GM18499 (cell line): ENCODE data around the gene CPSF2.
"Not testable (repeated sequence)": the region's sequence is repeated elsewhere in the genome, so short reads cannot be mapped to it uniquely, and the experiment has no call there.

Experiments
- ATAC-seq: cut with Tn5 transposase; IDR thresholded peaks from one replicate; pipeline ENCODE4 v1.9.1; 2021; ENCODE audit warnings: moderate number of reproducible peaks; ENCODE audit not compliant: insufficient read depth, unreplicated experiment

CPSF2 gene

DNA sequence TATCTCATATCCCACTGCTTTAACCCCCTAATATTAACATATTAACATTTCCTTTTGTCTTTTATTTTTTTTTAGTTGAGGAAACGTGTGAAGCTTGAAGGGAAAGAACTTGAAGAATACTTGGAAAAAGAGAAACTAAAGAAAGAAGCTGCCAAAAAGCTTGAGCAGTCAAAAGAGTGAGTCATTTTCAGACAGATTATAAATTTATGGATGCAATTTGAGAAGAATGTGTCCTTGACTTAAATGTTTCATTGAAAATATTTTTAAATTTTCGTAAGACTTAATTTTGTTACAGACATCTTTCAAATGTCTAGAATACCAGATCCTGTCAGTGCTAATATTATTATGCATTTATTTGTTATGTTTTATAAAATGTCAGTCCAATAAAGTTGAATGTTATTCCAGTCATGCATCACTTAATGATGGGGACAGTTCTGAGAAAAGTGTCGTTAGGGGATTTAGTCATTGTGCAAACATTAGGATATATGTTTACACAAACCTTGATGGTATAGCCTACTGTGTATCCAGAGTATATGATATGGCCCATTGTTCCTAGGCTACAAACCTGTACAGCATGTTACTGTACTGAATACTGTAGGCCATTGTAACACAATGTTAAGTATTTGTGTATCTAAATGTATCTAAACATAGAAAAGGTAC, 32.6 kb downstream of the CPSF2 start:
- ATAC-seq = no peak

DNA sequence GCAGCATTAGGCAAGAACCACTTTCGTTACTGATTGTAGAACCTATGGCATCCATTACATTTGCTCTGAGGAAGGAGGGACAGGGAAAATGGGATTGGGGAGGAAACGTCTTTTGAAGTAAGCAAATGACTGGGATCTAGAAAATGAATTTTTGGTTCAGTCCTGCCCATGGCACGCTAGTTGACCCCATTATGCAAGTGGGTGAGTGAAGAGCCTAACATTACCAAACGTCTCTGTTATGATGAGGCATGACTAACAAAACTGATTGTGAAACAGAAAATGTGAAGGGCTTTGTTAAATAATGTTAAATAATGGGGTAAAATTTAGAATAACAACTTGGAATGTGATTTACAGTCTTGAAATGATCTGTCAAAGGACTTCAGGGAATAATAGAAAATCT, 38.9 kb downstream of the CPSF2 start:
- ATAC-seq = no peak

- no peak for ATAC-seq
Measured at GRCh38 chr14:92161521-92161920, 39.8 kb downstream of the CPSF2 start.

GRCh38 chr14:92164958-92165357, 43.2 kb downstream of the CPSF2 start:
- no peak for ATAC-seq

DNA sequence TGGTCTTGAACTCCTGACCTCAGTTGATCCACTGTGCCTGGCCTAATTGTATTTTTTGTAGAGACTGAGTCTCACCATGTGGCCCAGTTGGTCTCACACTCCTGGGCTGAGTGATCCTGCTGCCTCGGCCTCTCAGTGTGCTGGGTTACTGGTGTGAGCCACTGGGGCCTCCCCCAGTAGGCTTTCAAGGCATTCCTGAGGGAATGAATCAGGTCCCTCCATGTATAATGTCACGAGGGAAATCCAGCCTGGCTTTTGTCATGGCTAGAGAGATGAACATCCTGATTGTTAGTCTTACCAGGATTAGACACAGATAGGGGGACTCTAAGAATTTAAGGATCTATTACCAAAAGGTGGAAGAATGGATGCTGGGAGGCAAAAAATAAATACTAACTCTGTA, 51.9 kb downstream of the CPSF2 start:
- no peak for ATAC-seq

- ATAC-seq = no peak
Measured at GRCh38 chr14:92175811-92176210, 54.0 kb downstream of the CPSF2 start.

DNA sequence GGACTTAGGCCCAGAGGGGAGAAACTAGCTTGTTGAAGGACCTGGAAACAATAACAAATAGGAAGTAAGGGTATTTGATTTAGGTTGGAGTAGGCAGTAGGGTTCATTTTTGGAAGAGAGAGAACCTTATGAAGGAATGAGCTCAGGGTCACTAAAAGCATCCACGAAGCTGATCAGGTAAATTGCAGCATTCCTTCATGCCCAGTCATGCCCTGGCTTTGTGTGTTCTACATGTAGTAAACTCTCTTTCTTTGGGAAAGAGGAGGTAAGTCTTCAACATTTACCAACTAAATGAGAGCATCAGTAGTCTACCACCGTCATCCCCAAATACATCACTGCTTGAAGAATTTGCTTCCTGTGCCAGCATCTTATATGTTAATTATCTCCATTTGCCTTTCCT, 54.7 kb downstream of the CPSF2 start:
- ATAC-seq = no peak

DNA sequence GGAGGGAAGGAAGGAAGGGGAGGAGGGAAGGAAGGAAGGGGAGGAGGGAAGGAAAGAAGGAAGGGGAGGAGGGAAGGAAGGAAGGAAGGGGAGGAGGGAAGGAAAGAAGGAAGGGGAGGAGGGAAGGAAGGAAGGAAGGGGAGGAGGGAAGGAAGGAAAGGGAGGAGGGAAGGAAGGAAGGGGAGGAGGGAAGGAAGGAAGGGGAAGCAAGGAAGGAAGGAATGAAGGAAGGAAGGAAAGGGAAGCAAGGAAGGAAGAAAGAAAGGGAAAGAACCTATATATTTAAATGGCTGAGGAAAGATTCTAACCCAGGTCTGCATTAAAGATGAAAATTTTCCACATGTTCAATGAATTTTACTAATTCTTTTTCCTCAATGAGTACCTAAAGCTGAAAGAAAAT, 57.4 kb downstream of the CPSF2 start:
- ATAC-seq = not testable (repeated sequence)

DNA sequence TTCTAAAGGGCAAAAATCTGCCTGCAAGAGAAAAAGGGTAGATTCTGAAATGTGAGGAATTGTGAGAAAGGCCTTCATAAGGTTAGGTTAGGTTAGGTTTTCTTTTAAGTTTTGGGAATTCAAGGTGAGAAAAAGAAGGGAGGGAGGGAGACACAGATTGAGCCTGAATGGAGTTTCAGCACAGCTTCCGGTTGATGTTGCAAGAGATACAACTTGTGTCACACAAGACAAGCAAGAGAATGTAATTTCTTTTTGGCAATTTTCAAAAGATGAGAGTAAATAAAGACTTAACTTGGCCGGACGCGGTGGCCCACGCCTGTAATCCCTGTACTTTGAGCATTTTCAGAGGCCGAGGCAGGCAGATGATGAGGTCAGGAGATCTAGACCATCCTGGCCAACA, 63.8 kb downstream of the CPSF2 start:
- ATAC-seq = no peak

DNA sequence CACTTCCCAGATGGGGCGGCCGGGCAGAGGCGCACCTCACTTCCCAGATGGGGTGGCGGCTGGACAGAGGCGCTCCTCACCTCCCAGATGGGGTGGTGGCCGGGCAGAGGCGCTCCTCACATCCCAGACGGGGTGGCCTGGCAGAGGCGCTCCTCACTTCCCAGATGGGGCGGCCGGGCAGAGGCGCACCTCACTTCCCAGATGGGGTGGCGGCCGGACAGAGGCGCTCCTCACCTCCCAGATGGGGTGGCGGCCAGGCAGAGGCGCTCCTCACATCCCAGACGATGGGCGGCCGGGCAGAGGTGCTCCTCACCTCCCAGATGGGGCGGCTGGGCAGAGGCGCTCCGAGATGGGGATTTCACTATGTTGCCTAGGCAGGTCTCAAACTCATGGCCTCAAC, 65.8 kb downstream of the CPSF2 start:
- ATAC-seq = not testable (repeated sequence)

DNA sequence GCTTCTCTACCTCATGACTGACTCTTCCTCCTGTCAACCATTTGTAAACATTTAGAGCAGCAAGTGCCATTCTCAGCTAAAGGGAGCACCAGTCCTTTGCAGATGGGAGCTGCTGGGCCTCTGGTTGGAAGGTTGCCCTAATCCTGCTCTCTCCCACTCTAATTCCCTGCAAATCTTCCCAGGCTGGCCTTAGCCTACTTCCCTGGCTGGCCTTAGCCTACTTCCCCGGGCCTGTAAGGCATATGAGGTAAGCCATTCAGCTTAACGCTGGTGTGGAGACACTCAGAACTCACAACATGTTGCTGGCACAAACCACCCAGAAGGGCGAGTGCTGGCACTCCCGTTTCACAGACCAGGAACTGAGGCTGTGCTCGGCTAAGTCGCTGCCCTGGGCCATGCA, 69.0 kb downstream of the CPSF2 start:
- no peak for ATAC-seq

GRCh38 chr14:92198804-92199203, 77.0 kb downstream of the CPSF2 start:
- ATAC-seq = no peak

- no peak for ATAC-seq
Measured at GRCh38 chr14:92199763-92200162, 78.0 kb downstream of the CPSF2 start.

- ATAC-seq = no peak
Measured at GRCh38 chr14:92203116-92203515, 81.3 kb downstream of the CPSF2 start.

- ATAC-seq = no peak
Measured at GRCh38 chr14:92204792-92205191, 83.0 kb downstream of the CPSF2 start.

DNA sequence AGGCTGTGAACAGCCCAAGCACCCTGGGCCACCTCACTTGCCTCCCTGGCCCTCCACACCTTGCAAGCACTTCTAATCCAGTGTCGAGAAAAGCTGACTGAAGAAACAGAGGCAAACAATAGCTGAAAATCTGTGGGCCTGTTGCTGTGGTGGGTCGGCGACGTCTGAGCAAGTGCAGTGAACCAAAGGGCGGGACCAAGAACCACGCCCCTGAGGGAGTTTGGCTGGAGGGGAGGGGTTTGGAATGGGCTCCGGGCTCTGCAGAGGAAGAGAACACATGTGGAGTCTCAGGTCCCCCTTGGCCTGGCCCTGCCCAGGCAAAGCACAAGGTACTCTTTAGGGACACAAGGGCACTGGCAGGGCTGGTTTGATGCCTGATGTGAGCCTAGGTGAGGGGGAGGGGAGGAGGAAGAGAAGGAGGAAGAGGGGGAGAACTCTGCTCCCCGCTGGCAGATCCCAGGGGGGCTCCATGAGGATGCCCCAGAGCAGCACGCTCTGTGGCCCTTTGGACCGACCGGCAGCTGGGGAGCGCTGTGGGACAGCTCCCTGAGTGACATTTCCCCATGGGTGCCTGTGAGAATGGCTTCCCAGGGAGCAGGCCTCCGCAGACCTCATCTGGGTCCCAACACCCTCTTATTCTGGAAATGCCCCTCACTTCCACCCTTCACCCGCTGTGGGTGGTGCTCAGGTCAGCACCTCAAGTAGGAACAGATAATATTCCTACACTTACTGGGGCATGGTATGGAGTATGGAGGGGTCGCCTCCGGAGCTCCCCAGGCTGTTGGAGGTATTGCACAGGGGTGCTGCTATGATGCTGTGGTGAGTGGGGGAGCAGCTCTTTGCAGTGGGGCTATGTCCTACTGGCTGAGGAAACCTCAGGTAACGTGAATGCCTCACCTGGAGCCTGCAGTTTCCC, 85.5 kb downstream of the CPSF2 start:
- no peak for ATAC-seq

DNA sequence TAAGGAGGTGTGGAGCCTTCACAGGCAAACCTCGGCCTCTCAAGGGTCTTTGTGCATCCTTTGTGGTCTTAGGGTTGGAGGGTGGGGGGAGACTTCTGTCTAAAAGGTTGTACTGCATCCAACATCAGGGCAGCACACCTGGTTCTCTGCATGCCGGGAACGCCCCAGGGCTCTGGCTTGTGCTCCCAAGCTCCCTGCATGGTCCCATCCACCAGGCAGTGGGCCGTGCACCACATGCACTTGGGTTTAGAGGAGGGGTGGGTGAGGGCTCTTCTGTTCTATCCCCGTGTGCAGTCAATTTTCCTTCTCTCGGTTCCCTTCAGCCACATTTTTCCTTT, 86.1 kb downstream of the CPSF2 start:
- no peak for ATAC-seq

DNA sequence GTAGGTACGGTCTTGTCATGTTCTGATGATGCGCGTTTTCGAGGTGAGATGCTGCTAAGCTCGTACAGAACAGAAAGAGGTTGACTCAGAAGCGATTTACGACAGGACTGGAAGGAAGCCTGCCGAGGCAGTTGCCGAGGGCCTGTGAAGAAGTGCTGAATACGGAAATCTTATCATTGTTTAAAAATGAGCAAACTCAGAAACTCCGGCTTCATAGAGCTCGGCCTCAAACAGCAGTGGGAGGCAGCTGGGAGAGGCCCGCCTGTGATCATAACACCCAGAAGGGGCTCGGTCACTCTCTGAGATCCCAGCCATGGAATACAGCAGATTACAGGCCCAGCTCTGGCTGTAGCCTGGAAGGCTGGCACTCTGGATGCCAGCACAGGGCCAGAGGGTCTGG, 87.4 kb downstream of the CPSF2 start:
- no peak for ATAC-seq

GRCh38 chr14:92213125-92213524, 91.4 kb downstream of the CPSF2 start:
- ATAC-seq = not testable (repeated sequence)

DNA sequence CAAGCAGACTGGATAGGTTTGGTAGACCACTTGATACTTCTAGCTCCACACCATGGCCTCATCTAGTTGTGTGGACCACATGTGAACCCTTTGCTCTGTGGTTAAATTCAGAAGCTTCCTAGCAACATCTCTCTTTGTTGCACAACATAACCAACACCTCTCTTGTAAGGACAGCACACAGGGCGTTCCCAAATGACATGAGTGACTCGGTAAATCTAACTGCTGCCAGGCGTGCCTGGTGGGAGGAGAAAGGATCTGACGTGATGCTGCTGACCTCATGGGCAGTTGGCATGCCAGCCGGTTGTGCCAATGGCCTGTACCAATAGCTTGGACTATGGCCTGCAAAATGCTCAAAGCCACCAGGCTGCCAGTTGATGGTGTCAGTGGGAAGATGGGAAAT, 93.8 kb downstream of the CPSF2 start:
- ATAC-seq = no peak

- ATAC-seq = no peak
Measured at GRCh38 chr14:92217936-92218335, 96.2 kb downstream of the CPSF2 start.
